ENCODE results near the gene KIF2A.

Gene KIF2A

GRCh38 chr5:62330302-62330701 lies 24.3 kb downstream of the KIF2A start:
- DNase-seq: no peak

- no peak for DNase-seq
Measured at GRCh38 chr5:62331921-62332320, 25.9 kb downstream of the KIF2A start.

GRCh38 chr5:62333250-62333794 lies 27.3 kb downstream of the KIF2A start:
- DNase-seq: no peak

- no peak for DNase-seq
Measured at GRCh38 chr5:62334082-62334481, 28.1 kb downstream of the KIF2A start.

DNA sequence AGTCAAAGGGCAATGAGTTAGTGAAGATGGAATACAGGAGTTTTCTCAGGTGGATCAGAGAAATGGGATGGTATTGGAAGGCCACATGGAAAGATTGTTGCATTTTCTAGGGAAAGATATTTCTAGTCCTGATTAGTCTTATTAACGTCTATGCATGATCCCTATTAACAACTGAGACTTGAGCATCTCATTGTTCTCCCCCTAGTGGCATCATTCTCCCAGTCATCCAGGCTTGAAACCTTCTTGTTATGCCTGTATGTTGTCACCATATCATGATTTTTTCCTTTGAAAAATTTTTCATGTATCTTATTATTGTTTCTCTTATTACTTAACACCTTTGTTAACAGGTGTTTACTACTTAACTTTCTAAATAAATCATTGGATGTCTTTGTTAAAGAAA lies 34.4 kb downstream of the KIF2A start:
- no peak for DNase-seq

DNA sequence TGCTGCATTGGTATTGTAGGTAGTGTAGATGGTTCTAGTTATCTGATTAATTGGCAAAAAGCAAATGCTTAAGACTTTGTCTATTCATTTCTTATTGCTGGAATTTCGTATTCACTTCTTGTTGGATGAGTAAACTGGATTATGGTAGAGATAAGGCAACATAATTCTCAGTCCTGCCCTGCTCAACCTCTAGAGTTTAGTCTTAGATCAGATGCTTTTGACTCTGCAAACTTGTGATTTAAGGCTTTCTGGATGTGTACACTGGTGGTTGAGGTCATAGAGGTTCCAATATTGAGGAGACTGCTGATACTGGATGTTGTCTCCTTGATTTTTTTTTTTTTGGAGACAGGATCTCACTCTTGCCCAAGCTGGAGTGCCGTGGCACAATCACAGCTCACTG lies 35.0 kb downstream of the KIF2A start:
- no peak for DNase-seq

DNA sequence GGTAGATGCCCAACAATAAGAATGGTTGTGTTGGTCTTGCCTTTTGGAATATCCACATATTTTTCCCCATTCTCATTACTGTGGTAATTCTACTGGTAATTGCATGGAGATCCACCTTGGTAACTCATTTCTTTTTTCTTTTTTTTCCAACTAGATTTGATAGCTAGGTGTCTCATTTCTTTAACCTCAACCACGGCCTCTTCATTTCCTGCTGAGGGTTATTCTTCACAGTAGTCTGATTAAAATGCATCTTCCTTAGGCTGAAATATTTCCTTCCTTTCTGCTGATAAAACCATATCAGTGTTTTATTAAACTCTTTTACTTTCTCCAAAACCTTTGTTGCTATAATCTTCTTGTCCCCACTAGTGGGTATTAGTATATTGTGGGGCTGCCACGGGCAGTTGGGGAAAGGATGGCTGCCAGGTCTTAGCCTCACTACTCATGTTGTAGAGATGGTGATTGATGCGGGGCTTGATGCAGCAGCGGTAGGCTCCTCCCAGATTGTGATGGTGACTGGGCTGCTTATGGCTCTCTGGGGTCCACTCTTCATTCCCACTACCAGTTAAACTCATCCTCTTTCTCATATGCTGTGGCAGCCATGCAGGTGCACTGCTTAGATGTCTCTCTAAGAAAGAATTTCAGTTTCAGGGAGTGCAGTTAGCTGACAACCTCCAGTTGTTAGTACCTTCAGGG lies 35.9 kb downstream of the KIF2A start:
- no peak for DNase-seq

- DNase-seq: no peak
Measured at GRCh38 chr5:62342476-62342837, 36.5 kb downstream of the KIF2A start.

- DNase-seq: no peak
Measured at GRCh38 chr5:62343428-62343827, 37.4 kb downstream of the KIF2A start.

DNA sequence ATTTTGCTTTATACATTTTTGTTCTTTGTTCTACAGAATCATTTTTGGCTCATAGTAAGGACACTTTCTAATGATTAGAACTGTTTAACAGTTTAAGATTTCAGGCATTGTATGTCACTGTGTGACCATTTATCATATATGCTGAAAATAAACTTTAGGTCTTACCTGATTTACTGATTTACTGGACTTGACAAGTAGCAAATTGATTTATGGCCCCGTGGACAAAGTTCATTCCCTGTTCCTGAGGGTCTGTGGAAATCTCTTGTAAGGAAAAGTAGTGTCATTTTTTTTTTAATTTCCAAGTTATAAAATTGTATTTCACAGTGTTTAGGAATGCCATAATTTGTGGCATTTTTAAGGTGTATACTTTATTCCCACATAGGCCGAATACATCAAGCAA lies 40.7 kb downstream of the KIF2A start:
- no peak for DNase-seq

DNA sequence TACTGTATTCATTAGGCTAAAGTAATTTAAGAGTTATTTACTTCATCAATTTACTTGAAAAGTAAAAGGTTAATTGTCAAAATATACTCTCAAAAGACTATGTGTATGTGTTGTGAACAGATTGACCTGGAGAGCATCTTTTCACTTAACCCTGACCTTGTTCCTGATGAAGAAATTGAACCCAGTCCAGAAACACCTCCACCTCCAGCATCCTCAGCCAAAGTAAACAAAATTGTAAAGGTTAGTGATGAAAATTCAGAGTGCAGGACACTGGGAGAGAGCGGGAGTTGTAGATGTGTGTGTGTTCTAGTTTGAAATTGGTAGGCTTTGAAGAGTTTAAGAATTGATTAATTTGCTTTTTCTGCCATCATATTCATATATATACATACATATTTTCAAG lies 41.9 kb downstream of the KIF2A start:
- DNase-seq: no peak

GRCh38 chr5:62348723-62349481 lies 42.9 kb downstream of the KIF2A start:
- no peak for DNase-seq

DNA sequence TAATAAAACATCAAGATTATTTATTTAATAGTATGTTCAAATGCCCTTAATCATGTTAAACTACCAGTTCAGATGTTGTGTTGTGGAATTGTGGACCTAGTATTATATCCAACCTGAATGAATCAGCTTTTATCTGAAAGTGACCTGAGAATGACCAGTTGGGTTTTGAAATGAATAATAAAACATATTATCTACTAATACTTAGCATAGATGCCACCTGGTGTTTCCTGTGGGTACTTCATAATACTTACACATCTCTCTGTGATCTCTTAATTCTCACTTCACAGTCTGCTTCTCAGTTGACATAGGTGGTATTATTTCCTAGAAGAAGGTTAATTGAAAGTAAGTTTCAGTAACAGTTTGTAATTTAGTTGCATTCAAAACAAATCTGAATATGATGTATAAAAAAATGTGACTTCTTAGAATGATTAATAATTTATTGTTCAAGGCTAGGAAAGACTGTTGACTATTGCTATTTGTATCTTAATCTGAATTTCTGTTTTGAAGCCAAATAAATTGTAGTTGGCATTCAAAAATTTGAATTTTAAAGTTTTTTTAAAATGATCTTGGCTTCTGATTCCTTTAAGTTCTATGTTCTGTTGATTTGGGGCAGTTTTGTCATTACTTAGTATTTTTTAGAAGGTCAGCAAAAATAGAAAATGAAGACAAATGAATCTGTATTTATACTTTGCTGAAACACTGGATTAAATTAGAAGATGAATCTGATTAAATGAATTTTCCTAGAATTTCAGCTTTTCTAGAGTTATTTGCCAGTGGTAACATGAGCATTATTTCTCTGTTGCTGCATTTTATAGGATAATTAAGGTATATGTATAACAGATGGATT lies 48.2 kb downstream of the KIF2A start:
- no peak for DNase-seq

DNA sequence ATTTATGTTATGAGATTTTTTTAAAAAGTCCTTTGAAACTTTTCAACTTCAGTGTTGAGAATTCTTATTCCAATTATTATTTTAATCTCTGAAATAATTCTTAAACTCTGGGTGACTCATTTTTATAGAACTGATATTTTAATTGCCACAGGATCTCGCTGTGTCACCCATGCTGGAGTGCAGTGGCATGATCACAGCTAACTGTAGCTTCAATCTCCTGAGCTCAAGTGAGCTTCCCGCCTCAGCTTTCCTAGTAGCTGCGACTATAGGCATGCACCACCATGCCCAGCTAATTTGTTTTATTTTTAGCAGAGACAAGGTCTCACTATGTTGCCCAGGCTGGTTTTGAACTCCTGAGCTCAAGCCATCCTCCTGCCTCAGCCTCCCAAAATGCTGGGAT lies 56.7 kb downstream of the KIF2A start:
- DNase-seq: no peak

GRCh38 chr5:62369039-62369438 lies 63.0 kb downstream of the KIF2A start:
- DNase-seq: no peak

GRCh38 chr5:62371409-62371808 lies 65.4 kb downstream of the KIF2A start:
- no peak for DNase-seq

DNA sequence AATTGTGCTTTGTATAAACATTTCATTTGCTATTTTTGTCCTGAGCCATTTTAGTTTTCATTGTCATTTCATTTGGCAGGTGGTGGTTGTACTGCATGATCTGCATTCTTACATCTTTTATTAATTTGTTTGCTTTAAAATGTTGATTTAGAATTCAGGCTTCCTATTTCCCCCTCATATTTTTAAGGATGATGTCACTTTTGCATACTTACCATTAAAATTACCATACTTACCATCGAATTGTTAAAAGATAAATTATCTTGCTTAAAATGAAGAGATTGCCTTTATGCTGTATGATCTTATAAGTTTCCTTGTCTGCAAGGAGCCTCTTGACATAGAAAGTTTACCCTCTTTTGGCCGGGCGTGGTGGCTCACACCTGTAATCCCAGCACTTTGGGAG lies 66.6 kb downstream of the KIF2A start:
- DNase-seq: no peak

DNA sequence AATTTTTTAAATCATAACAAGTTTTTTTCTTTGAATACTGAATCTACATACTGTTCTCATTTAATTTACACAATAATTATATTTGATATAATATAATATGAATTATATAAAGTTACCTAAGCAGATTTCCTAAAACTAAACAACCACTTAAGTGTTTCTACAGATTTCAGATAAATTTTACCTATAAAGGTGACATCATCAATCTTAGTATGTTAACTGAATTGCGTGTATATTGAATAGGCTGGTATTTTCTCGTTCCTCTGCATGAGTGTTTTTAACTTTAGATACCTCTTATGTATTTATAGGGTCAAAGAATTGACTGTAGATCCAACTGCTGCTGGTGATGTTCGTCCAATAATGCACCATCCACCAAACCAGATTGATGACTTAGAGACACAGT lies 67.4 kb downstream of the KIF2A start:
- DNase-seq: no peak

DNA sequence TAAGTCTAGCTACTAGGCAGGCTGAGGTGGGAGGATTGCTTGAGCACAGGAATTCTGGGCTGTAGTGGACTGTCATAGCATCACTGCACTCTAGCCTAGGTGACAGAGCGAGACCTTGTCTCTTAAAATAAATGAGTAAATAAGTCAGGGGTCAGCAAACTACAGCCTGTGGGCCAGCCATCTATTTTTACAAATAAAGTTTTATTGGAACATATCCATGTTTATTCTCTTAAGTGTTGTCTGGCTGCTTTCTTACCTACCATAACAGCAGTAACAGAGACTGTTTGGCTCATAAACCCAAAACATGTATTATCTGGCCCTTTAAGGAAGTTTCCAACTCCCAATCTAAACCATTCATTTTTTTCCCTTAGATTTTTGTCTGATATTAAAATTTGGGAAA lies 68.1 kb downstream of the KIF2A start:
- no peak for DNase-seq

DNA sequence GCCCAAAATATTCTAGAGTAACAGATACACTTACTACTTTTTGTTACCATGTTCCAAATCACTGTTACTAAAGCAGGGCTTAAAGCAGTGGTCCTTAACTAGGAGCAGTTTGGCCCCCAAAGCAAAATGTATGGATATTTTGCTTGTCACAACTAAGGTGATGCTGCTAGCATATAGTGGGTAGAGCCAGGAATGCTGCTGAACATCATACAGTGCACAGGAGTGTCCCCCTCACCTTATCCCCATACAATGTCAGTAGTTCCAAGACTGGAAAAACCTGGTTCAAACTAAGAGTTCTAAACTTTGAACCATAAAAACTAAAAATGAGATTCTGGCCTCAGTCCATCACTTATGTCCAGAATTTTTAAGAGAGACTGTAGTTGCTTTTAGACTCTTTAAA lies 69.6 kb downstream of the KIF2A start:
- DNase-seq: no peak

- DNase-seq: no peak
Measured at GRCh38 chr5:62376064-62376463, 70.1 kb downstream of the KIF2A start.

GRCh38 chr5:62385131-62385530 lies 79.1 kb downstream of the KIF2A start:
- no peak for DNase-seq

- DNase-seq: no peak
Measured at GRCh38 chr5:62385816-62386400, 79.9 kb downstream of the KIF2A start.
